K562 treated with DMSO at 1 percent for 4 hours (cell line): ENCODE data around the gene CFHR2. TPM values are rescaled to one million over a fixed set of nuclear protein-coding genes. Genes with fewer than 3 reads are reported as not detected.

Experiments used
- total RNA-seq: library from RNA; unstranded; fragments of 300-600 nt; gene quantifications from 2 replicates; pipeline ENCODE4 v1.2.3, GENCODE V29; 2022; ENCODE audit not compliant: insufficient read depth

CFHR2 gene
- total RNA-seq = not detected in 2 replicates

DNA sequence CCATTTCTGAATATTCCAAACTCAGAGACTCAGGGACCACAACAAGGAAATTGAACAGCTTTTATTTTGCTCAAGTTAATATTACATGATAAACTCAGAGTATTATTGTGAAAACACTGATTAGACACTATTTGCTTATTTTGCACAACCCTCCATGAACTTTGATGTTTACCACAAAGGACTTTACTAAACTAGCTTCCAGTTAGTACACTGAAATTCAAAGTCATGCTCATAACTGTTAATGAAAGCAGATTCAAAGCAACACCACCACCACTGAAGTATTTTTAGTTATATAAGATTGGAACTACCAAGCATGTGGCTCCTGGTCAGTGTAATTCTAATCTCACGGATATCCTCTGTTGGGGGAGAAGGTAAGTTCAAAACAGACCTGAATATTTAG, at the start of gene CFHR2:
Gene CFHR2, plus strand, starts transcription at position 171 of the 400 bp plus-strand sequence. Its CDS starts 143 bp downstream, at position 314.

DNA sequence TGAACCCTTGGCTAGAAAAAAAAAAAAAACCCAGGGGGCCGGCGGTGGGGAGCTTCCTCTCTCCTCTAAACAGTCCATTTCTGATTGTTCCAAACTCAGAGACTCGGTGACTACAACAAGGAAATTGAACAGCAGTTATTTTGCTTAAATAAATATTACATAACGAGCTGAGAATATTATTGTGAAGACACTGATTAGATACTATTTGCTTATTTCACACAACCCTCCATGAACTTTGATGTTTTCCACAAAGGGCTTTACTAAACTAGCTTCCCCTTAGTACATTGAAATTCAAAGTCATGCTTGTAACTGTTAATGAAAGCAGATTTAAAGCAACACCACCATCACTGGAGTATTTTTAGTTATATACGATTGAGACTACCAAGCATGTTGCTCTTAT, 33.7 kb downstream of the CFHR2 start, which contains the start of gene CFHR5:
Gene CFHR5, plus strand, starts transcription at position 279 of the 400 bp plus-strand sequence. Its CDS starts 109 bp downstream, at position 388.

Other genes starting within 250 kb of the CFHR2 start
- gene CFHR3, start 168.9 kb upstream of the CFHR2 start, total RNA-seq = not detected in 2 replicates
- not detected in 2 replicates for gene CFHR1, start 124.0 kb upstream of the CFHR2 start, total RNA-seq
- not detected in 2 replicates for gene CFHR4, start 55.7 kb upstream of the CFHR2 start, total RNA-seq
- gene CFHR5, start 33.8 kb downstream of the CFHR2 start, total RNA-seq = not detected in 2 replicates
- 0.30 TPM in 1 of 2 replicates, not detected in the other for gene F13B, start 123.5 kb downstream of the CFHR2 start, total RNA-seq
- gene ASPM, start 202.9 kb downstream of the CFHR2 start, total RNA-seq = 14.7 and 19.9 TPM in 2 replicates